SU-DHL-6 (cell line): ENCODE results near the gene HSD17B2.

Experiments used
- H2AFZ ChIP-seq: fragments of 200-600 bp; sonication (generic); 2 replicates; pipeline ENCODE4 v1.6.1; 2014; ENCODE audit warnings: low read depth, mild to moderate bottlenecking, moderate library complexity, mixed read lengths, antibody characterized with exemption, low read length; ENCODE audit not compliant: severe bottlenecking
- H3F3A ChIP-seq: fragments of 200-600 bp; shearing (Covaris generic); 2 replicates; pipeline ENCODE4 v1.6.0; 2016; ENCODE audit warnings: antibody characterized with exemption, mild to moderate bottlenecking; ENCODE audit not compliant: insufficient read depth
- H3K27ac ChIP-seq: fragments of 200-600 bp; sonication (generic); 2 replicates; pipeline ENCODE4 v1.5.1; 2016; ENCODE audit warnings: low read depth, mild to moderate bottlenecking, low read length, moderate library complexity, mixed read lengths
- H3K27me3 ChIP-seq: fragments of 200-600 bp; sonication (generic), shearing (Covaris generic); 2 replicates; pipeline ENCODE4 v1.6.0; 2014; ENCODE audit warnings: mild to moderate bottlenecking, low read length
- H3K36me3 ChIP-seq: fragments of 200-600 bp; sonication (generic); 2 replicates; pipeline ENCODE4 v1.6.1; 2014; ENCODE audit warnings: mild to moderate bottlenecking, low read length, mixed read lengths
- H3K4me2 ChIP-seq: fragments of 300-600, 200-600 bp; shearing (Covaris generic), sonication (generic); 2 replicates; pipeline ENCODE4 v1.6.0; 2014; ENCODE audit warnings: low read length, low read depth, mild to moderate bottlenecking; ENCODE audit not compliant: poor library complexity, severe bottlenecking
- H3K4me3 ChIP-seq: fragments of 200-600 bp; sonication (generic); 2 replicates; pipeline ENCODE4 v1.5.1; 2014; ENCODE audit warnings: antibody characterized with exemption, low read length, mild to moderate bottlenecking, mixed read lengths; ENCODE audit not compliant: insufficient read depth, poor library complexity, severe bottlenecking
- H3K79me2 ChIP-seq: fragments of 200-600 bp; sonication (generic); 2 replicates; pipeline ENCODE4 v1.6.1; 2014; ENCODE audit warnings: mild to moderate bottlenecking, low read length, moderate library complexity; ENCODE audit not compliant: insufficient read depth
- H3K9ac ChIP-seq: fragments of 200-600 bp; sonication (generic); 2 replicates; pipeline ENCODE4 v1.7.0; 2014; ENCODE audit warnings: mild to moderate bottlenecking, low read length
- H3K9me2 ChIP-seq: fragments of 200-600 bp; sonication (generic); replicated peaks from 2 replicates; pipeline ENCODE4 v1.6.1; 2014; ENCODE audit warnings: low read length; ENCODE audit not compliant: insufficient read depth
- H3K9me3 ChIP-seq: fragments of 200-600 bp; sonication (generic); 2 replicates; pipeline ENCODE4 v1.6.1; 2014; ENCODE audit warnings: low read length, mixed read lengths; ENCODE audit not compliant: insufficient read depth
- H4K20me1 ChIP-seq: fragments of 200-600 bp; sonication (generic); 2 replicates; pipeline ENCODE4 v1.6.1; 2014; ENCODE audit warnings: low read depth, mild to moderate bottlenecking, antibody characterized with exemption, low read length, moderate library complexity, mixed read lengths
- CTCF ChIP-seq: fragments of 200-600 bp; sonication (generic); IDR thresholded peaks from one replicate; pipeline ENCODE4 v1.5.1; 2017; ENCODE audit warnings: antibody characterized with exemption, mild to moderate bottlenecking, low read length, moderate library complexity; ENCODE audit not compliant: insufficient read depth, poor library complexity, severe bottlenecking
- EZH2phosphoT487 ChIP-seq: fragments of 200-600 bp; sonication (generic), shearing (Covaris generic); conservative IDR thresholded peaks from 2 replicates; pipeline ENCODE4 v1.6.1; 2018; ENCODE audit warnings: mild to moderate bottlenecking, antibody characterized with exemption, low read length, moderate library complexity, mixed read lengths

Gene HSD17B2

GRCh38 chr16:82037251-82037650 lies 2.2 kb downstream of the HSD17B2 start:
- H3K4me3 ChIP-seq = no peak overlapping the region
- no peak for TF ChIP-seq EZH2phosphoT487
- TF ChIP-seq CTCF = no peak
- H3F3A ChIP-seq = no peaks in the 10 kb centered on the region
- H2AFZ ChIP-seq = no peak overlapping the region
- no peaks in the 10 kb centered on the region for H3K79me2 ChIP-seq
- no peaks in the 10 kb centered on the region for H3K9me3 ChIP-seq
- H3K36me3 ChIP-seq = no peaks in the 10 kb centered on the region
- no peaks in the 10 kb centered on the region for H3K9me2 ChIP-seq
- no peaks in the 10 kb centered on the region for H4K20me1 ChIP-seq
- no peak overlapping the region for H3K4me2 ChIP-seq
- H3K9ac ChIP-seq = no peak overlapping the region
- H3K27ac ChIP-seq = no peak overlapping the region
- no peaks in the 10 kb centered on the region for H3K27me3 ChIP-seq

GRCh38 chr16:82037666-82038065 lies 2.6 kb downstream of the HSD17B2 start:
- H3K9me2 ChIP-seq = no peaks in the 10 kb centered on the region
- H3K27me3 ChIP-seq = no peaks in the 10 kb centered on the region
- no peak overlapping the region for H3K4me3 ChIP-seq
- no peak overlapping the region for H3K9ac ChIP-seq
- H3K36me3 ChIP-seq = no peaks in the 10 kb centered on the region
- H4K20me1 ChIP-seq = no peaks in the 10 kb centered on the region
- TF ChIP-seq CTCF = no peak
- TF ChIP-seq EZH2phosphoT487 = no peak
- no peak overlapping the region for H2AFZ ChIP-seq
- H3K79me2 ChIP-seq = no peaks in the 10 kb centered on the region
- no peaks in the 10 kb centered on the region for H3F3A ChIP-seq
- H3K9me3 ChIP-seq = no peaks in the 10 kb centered on the region
- no peak overlapping the region for H3K4me2 ChIP-seq
- H3K27ac ChIP-seq = no peak overlapping the region

- TF ChIP-seq EZH2phosphoT487 (no peak), CTCF (no peak)
- H2AFZ ChIP-seq = no peak overlapping the region
- no peaks in the 10 kb centered on the region for H3K9me3 ChIP-seq
- H3K9ac ChIP-seq = no peak overlapping the region
- H3K4me2 ChIP-seq = no peak overlapping the region
- no peaks in the 10 kb centered on the region for H3F3A ChIP-seq
- no peaks in the 10 kb centered on the region for H4K20me1 ChIP-seq
- no peaks in the 10 kb centered on the region for H3K36me3 ChIP-seq
- no peaks in the 10 kb centered on the region for H3K27me3 ChIP-seq
- H3K4me3 ChIP-seq = no peak overlapping the region
- H3K27ac ChIP-seq = no peak overlapping the region
- H3K9me2 ChIP-seq = no peaks in the 10 kb centered on the region
- no peaks in the 10 kb centered on the region for H3K79me2 ChIP-seq
These were observed 5.2 kb downstream of the HSD17B2 start for GRCh38 chr16:82040296-82040695.

- no peak overlapping the region for H3K4me2 ChIP-seq
- no peak overlapping the region for H3K27ac ChIP-seq
These were observed 6.5 kb downstream of the HSD17B2 start for GRCh38 chr16:82041542-82041941.

More at GRCh38 chr16:82041542-82041941, 6.5 kb downstream of the HSD17B2 start:
- H3K9me2 ChIP-seq = no peaks in the 10 kb centered on the region
- H3K36me3 ChIP-seq = no peaks in the 10 kb centered on the region
- no peak overlapping the region for H3K9ac ChIP-seq
- H3K27me3 ChIP-seq = no peaks in the 10 kb centered on the region
- H3K9me3 ChIP-seq = no peaks in the 10 kb centered on the region
- no peak overlapping the region for H3K4me3 ChIP-seq
- no peak for TF ChIP-seq CTCF
- TF ChIP-seq EZH2phosphoT487 = no peak
- no peaks in the 10 kb centered on the region for H3K79me2 ChIP-seq
- no peaks in the 10 kb centered on the region for H4K20me1 ChIP-seq
- H3F3A ChIP-seq = no peaks in the 10 kb centered on the region
- no peak overlapping the region for H2AFZ ChIP-seq
